ENCODE data around the gene MRPL11. TPM values are rescaled to one million over a fixed set of nuclear protein-coding genes. Genes with fewer than 3 reads are reported as not detected.
A peak's percentile ranks its signal among the peaks of the same experiment; 100 is the strongest.

Gene MRPL11
- total RNA-seq, 1 experiment from 2014 or later, result 138 TPM

- intact Hi-C loops (cut with micrococcal nuclease; ENCODE audit: unreplicated experiment), result no loop called here
- Histone ChIP-seq H4K20me1 (ENCODE audit: insufficient read depth) (no peaks in the 10 kb centered on the region), H3K4me3 (no peak overlapping the region), H3K9me3 (ENCODE audit: insufficient read depth, low read depth) (no peaks in the 10 kb centered on the region), H2AFZ (no peak overlapping the region), H3K27me3 (ENCODE audit: insufficient read depth, low read depth) (peaks cover 15% of the 10 kb centered on the region; the same call in 1 of the 2 replicates), H3K36me3 (ENCODE audit: low read depth) (no peaks in the 10 kb centered on the region), H3K79me2 (ENCODE audit: low read depth) (no peaks in the 10 kb centered on the region), H3K27ac (no peak overlapping the region), H3K4me1 (replicated peaks; ENCODE audit: insufficient read depth) (no peaks in the 10 kb centered on the region), H3K4me2 (no peak overlapping the region), H3K9me2 (ENCODE audit: insufficient read depth) (no peaks in the 10 kb centered on the region), H3F3A (ENCODE audit: insufficient read depth, low read depth) (peaks cover 9% of the 10 kb centered on the region; the same call in 1 of the 2 replicates)
- no peak for DNase-seq
- POLR2A ChIA-PET (ENCODE audit: unreplicated experiment), result no interaction called here
- no TSS peak for BruUV-seq (replicated peaks)
- CTCF ChIA-PET, result interaction anchor here (0.5 to 0.7 kb wide), 2 partner anchors 157 to 289 kb away, joined by 3 to 5 read pairs; no protein-coding TSS in a partner anchor
- TF ChIP-seq EZH2 (IDR thresholded peaks at IDR 0.05; ENCODE audit: low read depth), result no peak
- TF ChIP-seq, protein P1, sequence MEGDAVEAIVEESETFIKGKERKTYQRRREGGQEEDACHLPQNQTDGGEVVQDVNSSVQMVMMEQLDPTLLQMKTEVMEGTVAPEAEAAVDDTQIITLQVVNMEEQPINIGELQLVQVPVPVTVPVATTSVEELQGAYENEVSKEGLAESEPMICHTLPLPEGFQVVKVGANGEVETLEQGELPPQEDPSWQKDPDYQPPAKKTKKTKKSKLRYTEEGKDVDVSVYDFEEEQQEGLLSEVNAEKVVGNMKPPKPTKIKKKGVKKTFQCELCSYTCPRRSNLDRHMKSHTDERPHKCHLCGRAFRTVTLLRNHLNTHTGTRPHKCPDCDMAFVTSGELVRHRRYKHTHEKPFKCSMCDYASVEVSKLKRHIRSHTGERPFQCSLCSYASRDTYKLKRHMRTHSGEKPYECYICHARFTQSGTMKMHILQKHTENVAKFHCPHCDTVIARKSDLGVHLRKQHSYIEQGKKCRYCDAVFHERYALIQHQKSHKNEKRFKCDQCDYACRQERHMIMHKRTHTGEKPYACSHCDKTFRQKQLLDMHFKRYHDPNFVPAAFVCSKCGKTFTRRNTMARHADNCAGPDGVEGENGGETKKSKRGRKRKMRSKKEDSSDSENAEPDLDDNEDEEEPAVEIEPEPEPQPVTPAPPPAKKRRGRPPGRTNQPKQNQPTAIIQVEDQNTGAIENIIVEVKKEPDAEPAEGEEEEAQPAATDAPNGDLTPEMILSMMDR (conservative IDR thresholded peaks at IDR 0.05), result no peak
These were observed 9.7 kb downstream of the MRPL11 start for GRCh38 chr11:66428933-66429332.

DNA sequence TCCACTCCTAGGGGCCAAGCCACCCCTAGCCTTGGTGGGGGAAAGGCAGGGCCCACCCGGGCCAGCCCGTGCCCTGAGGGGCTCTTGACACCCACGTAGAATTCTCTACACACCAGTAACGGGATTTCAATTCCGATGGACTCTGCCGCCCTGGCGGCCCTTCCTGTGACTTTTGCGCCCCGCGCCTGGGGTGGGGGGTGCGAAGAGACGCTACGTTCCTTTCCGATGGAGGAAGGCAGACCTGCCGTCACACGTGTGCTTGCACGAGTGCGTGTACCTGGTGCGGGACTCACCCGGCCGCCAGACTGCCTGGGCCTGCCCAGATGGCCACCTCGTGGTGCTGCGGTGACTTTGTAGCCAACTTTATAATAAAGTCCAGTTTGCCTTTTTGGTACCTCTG, 12.3 kb downstream of the MRPL11 start:
- no TSS peak for BruUV-seq (replicated peaks)
- Histone ChIP-seq H3K9me2 (ENCODE audit: insufficient read depth) (no peaks in the 10 kb centered on the region), H3K4me2 (no peak overlapping the region), H3K27me3 (ENCODE audit: insufficient read depth, low read depth) (peaks cover 28% of the 10 kb centered on the region; the same call in 1 of the 2 replicates), H3K27ac (no peak overlapping the region), H3F3A (ENCODE audit: insufficient read depth, low read depth) (peaks cover 5% of the 10 kb centered on the region), H3K4me3 (no peak overlapping the region), H2AFZ (no peak overlapping the region), H3K36me3 (ENCODE audit: low read depth) (no peaks in the 10 kb centered on the region), H3K79me2 (ENCODE audit: low read depth) (no peaks in the 10 kb centered on the region), H3K4me1 (replicated peaks; ENCODE audit: insufficient read depth) (no peaks in the 10 kb centered on the region), H4K20me1 (ENCODE audit: insufficient read depth) (no peaks in the 10 kb centered on the region), H3K9me3 (ENCODE audit: insufficient read depth, low read depth) (no peaks in the 10 kb centered on the region)
- intact Hi-C loops (cut with micrococcal nuclease; ENCODE audit: unreplicated experiment), result no loop called here
- ChIA-PET CTCF (no interaction called here), POLR2A (ENCODE audit: unreplicated experiment) (no interaction called here)
- no peak for DNase-seq
- TF ChIP-seq EZH2 (IDR thresholded peaks at IDR 0.05; ENCODE audit: low read depth), result no peak
- TF ChIP-seq, protein P1 (conservative IDR thresholded peaks at IDR 0.05), result no peak

GRCh38 chr11:66421492-66422205, 17.0 kb downstream of the MRPL11 start:
- no peak overlapping the region for H3K4me2 ChIP-seq
- no peaks in the 10 kb centered on the region for H3K36me3 ChIP-seq (ENCODE audit: low read depth)
- H3K27me3 ChIP-seq (ENCODE audit: insufficient read depth, low read depth), result peaks cover 43% of the 10 kb centered on the region
- H3K4me1 ChIP-seq (replicated peaks; ENCODE audit: insufficient read depth), result no peaks in the 10 kb centered on the region
- peak; percentile 74 to 91 for DNase-seq
- H3K27ac ChIP-seq, result no peak overlapping the region
- no peak for TF ChIP-seq EZH2 (IDR thresholded peaks at IDR 0.05; ENCODE audit: low read depth)
- TF ChIP-seq, protein P1 (conservative IDR thresholded peaks at IDR 0.05), result no peak
- ChIA-PET CTCF (interaction anchor here (0.6 to 1.1 kb wide), 8 partner anchors 15 to 673 kb away, joined by 3 to 8 read pairs (median 5); partner anchors contain the start of genes MRPL11 and PELI3), POLR2A (ENCODE audit: unreplicated experiment) (interaction anchor here (0.6 to 1.1 kb wide), 6 partner anchors 45 to 502 kb away, joined by 3 to 7 read pairs (median 4); partner anchors contain the start of genes DPP3, PELI3 and YIF1A)
- peaks cover 5% of the 10 kb centered on the region; the same call in 1 of the 2 replicates for H4K20me1 ChIP-seq (ENCODE audit: insufficient read depth)
- no TSS peak for BruUV-seq (replicated peaks)
- peaks cover 8% of the 10 kb centered on the region for H3F3A ChIP-seq (ENCODE audit: insufficient read depth, low read depth)
- no peaks in the 10 kb centered on the region for H3K9me3 ChIP-seq (ENCODE audit: insufficient read depth, low read depth)
- no peak overlapping the region for H3K4me3 ChIP-seq
- no peaks in the 10 kb centered on the region for H3K9me2 ChIP-seq (ENCODE audit: insufficient read depth)
- H2AFZ ChIP-seq, result no peak overlapping the region
- intact Hi-C loops (cut with micrococcal nuclease; ENCODE audit: unreplicated experiment), result no loop called here
- H3K79me2 ChIP-seq (ENCODE audit: low read depth), result no peaks in the 10 kb centered on the region

All from PC-9 (cell line).